ENCODE data around the gene TOMM20. TPM values are rescaled to one million over a fixed set of nuclear protein-coding genes. Genes with fewer than 3 reads are reported as not detected.

Gene TOMM20
- total and polyA plus RNA-seq, 9 of the 15 experiments (the other 6 are each of a cell fraction or from before 2014, with no cell fraction given), result 70.6 to 334 (median 159) TPM

- peak; percentile 9; the same call in 1 of the 2 replicates for TF ChIP-seq ZNF263 (CRISPR knock-in tag; IDR thresholded peaks at IDR 0.05; ENCODE audit: borderline replicate concordance)
- no peak for TF ChIP-seq CHCHD3 (CRISPR knock-in tag; IDR thresholded peaks at IDR 0.05)
- no peak for TF ChIP-seq MTF1 (CRISPR knock-in tag; IDR thresholded peaks at IDR 0.05; ENCODE audit: borderline replicate concordance)
- no peak for TF ChIP-seq CBX3 (IDR thresholded peaks at IDR 0.05; ENCODE audit: borderline replicate concordance in 1 of 2, low read length in 2 of 2)
- TF ChIP-seq MAFK (IDR thresholded peaks at IDR 0.05; ENCODE audit: low read length), result no peak; the same call in 1 of the 2 replicates
- TF ChIP-seq ARID1B (IDR thresholded peaks at IDR 0.05), result no peak
- TF ChIP-seq, protein P1, sequence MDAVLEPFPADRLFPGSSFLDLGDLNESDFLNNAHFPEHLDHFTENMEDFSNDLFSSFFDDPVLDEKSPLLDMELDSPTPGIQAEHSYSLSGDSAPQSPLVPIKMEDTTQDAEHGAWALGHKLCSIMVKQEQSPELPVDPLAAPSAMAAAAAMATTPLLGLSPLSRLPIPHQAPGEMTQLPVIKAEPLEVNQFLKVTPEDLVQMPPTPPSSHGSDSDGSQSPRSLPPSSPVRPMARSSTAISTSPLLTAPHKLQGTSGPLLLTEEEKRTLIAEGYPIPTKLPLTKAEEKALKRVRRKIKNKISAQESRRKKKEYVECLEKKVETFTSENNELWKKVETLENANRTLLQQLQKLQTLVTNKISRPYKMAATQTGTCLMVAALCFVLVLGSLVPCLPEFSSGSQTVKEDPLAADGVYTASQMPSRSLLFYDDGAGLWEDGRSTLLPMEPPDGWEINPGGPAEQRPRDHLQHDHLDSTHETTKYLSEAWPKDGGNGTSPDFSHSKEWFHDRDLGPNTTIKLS (IDR thresholded peaks at IDR 0.05; ENCODE audit: borderline replicate concordance, low read depth), result no peak
- no peak for TF ChIP-seq ZKSCAN3 (CRISPR knock-in tag; IDR thresholded peaks at IDR 0.05)
- TF ChIP-seq SMAD3 (CRISPR knock-in tag; conservative IDR thresholded peaks at IDR 0.05), result no peak
- TF ChIP-seq, protein P2, sequence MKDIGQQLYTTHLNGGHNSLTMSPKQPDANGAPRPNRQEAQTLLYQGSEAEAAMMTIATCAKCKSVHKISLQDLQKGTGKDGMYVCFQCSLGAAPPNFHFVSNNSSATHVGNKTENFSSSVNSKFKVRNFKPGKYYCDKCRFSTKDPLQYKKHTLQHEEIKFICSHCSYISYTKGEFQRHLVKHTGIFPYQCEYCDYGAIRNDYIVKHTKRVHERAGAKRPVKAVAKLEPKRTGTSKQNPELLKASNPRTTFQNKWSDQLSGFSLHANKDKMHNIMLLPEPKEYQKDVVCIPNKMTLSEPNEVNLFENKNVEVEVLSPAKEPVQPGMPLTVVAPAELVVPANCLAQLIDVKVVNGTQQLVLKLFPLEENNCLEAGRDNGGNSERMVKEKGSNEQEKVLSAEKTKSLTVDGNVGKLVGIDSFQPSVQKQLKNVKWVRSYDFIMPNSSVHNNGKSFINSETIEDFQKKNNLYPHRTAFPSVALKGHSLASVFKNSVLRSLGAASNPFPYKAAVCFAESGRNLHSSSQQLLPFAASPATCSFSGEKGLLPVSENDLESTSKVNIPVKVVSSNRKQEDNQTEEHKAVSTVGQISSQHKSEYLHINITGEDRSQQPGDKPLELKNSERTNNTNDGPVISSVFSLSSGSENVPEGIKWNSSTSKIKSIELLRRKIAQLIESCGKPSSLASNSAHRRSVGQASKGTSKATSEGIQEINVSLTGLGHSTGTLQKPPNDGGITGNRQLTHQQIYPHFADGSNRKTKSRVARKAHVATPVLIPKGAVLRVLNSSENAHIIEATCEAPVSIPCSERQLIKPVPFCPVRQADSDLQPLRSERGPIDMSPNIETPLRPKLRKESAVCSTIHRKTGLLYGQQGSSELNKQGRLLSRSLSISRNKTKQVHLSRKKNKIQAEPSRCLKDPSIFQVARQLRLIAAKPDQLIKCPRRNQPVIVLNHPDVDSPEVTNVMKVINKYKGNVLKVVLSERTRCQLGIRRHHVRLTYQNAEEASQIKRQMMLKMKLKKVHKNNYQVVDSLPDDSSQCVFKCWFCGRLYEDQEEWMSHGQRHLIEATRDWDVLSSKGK (CRISPR knock-in tag; IDR thresholded peaks at IDR 0.05), result no peak
- no peak for TF ChIP-seq KDM5B (IDR thresholded peaks at IDR 0.05; ENCODE audit: insufficient replicate concordance, low read depth, low read length)
- TF ChIP-seq ZNF695 (CRISPR knock-in tag; IDR thresholded peaks at IDR 0.05), result no peak
- no peak for TF ChIP-seq CHD2 (IDR thresholded peaks at IDR 0.05; ENCODE audit: low read depth, low read length)
- TF ChIP-seq ZNF23 (CRISPR knock-in tag; IDR thresholded peaks at IDR 0.05), result 0 out of 2 replicates have a peak, but pooled peaks have one; percentile 26
- TF ChIP-seq ESRRB (CRISPR knock-in tag; IDR thresholded peaks at IDR 0.05; ENCODE audit: borderline replicate concordance), result no peak
- no peak for TF ChIP-seq NFE2L1 (tag; IDR thresholded peaks at IDR 0.05; ENCODE audit: borderline replicate concordance, low read depth)
- TF ChIP-seq SETDB1 (IDR thresholded peaks at IDR 0.05; ENCODE audit: low read length), result no peak
- no peak for TF ChIP-seq EZH2 (IDR thresholded peaks at IDR 0.05; ENCODE audit: borderline replicate concordance, low read depth, low read length)
- 0 out of 2 replicates have a peak, but pooled peaks have one; percentile 51 for TF ChIP-seq HDGF (IDR thresholded peaks at IDR 0.05)
- TF ChIP-seq ATF3 (IDR thresholded peaks at IDR 0.05), result no peak
- no peak; the same call in 1 of the 2 replicates for TF ChIP-seq ATF3 (CRISPR knock-in tag; conservative IDR thresholded peaks at IDR 0.05)
- no peak for TF ChIP-seq BACH1 (tag; IDR thresholded peaks at IDR 0.05)
- peak; percentile 60; the same call in 1 of the 2 replicates for TF ChIP-seq NR2F6 (CRISPR knock-in tag; IDR thresholded peaks at IDR 0.05)
Measured at GRCh38 chr1:235093696-235094592, 34.7 kb downstream of the TOMM20 start (continued).
